HG03439 (cell line): ENCODE measurements around the gene GPR55.

Experiments used
- ATAC-seq: cut with Tn5 transposase; IDR thresholded peaks from one replicate; pipeline ENCODE4 v1.9.1; 2021; ENCODE audit warnings: mild to moderate bottlenecking, moderate library complexity; ENCODE audit not compliant: unreplicated experiment

The GPR55 gene

GRCh38 chr2:230886206-230886605 is 38.8 kb downstream of the GPR55 start:
- ATAC-seq = no peak

GRCh38 chr2:230885463-230886130 is 39.4 kb downstream of the GPR55 start:
- ATAC-seq = no peak

GRCh38 chr2:230881840-230882239 is 43.2 kb downstream of the GPR55 start:
- ATAC-seq = no peak

- no peak for ATAC-seq
Observed at GRCh38 chr2:230879891-230880290, 45.2 kb downstream of the GPR55 start.

- ATAC-seq = no peak
Observed at GRCh38 chr2:230879271-230879882, 45.7 kb downstream of the GPR55 start.

- no peak for ATAC-seq
Observed at GRCh38 chr2:230878599-230879188, 46.3 kb downstream of the GPR55 start.

- no peak for ATAC-seq
Observed at GRCh38 chr2:230877759-230878598, 47.1 kb downstream of the GPR55 start.

GRCh38 chr2:230877116-230877758 is 47.8 kb downstream of the GPR55 start:
- no peak for ATAC-seq

- no peak for ATAC-seq
Observed at GRCh38 chr2:230875347-230876315, 49.4 kb downstream of the GPR55 start.

GRCh38 chr2:230874876-230875275 is 50.2 kb downstream of the GPR55 start:
- ATAC-seq = no peak

- no peak for ATAC-seq
Observed at GRCh38 chr2:230874456-230874855, 50.6 kb downstream of the GPR55 start.

- peak; percentile 60 for ATAC-seq
Observed at GRCh38 chr2:230873661-230874401, 51.2 kb downstream of the GPR55 start.

GRCh38 chr2:230872968-230873660 is 51.9 kb downstream of the GPR55 start:
- peak; percentile 67 for ATAC-seq

- no peak for ATAC-seq
Observed at GRCh38 chr2:230872151-230872967, 52.7 kb downstream of the GPR55 start.

GRCh38 chr2:230871361-230872150 is 53.5 kb downstream of the GPR55 start:
- no peak for ATAC-seq

GRCh38 chr2:230870544-230871360 is 54.3 kb downstream of the GPR55 start:
- no peak for ATAC-seq
